Ovary (tissue), 3 donors: ENCODE measurements around the gene COL5A1.

Experiments
- CTCF ChIP-seq, 3 donors: fragments of 450-650 bp in 2 of 3; fragments of 200-600 bp in 1 of 3; IDR thresholded peaks; one replicate each; pipeline versions ENCODE4 v1.5.1 to v1.8.0; 2016 to 2022; ENCODE audit warnings: antibody characterized with exemption in 3 of 3, mild to moderate bottlenecking in 1 of 3
- POLR2A ChIP-seq: fragments of 450-650 bp; IDR thresholded peaks from one replicate; pipeline ENCODE4 v1.6.1; 2017; ENCODE audit warnings: antibody characterized with exemption, mild to moderate bottlenecking, moderate library complexity
- donor health status: DM: no; HTN: no; CAD: no.

- TF ChIP-seq CTCF (IDR thresholded peaks at IDR 0.05), result no peak
- no peak for TF ChIP-seq POLR2A
Observed at GRCh38 chr9:134834217-134834956, 192.8 kb downstream of the COL5A1 start.
